Loucy (cell line): Measurements from ENCODE around the gene FNDC3A.

Source experiments
- EZH2phosphoT487 ChIP-seq: fragments of 200-600 bp; IDR thresholded peaks from 2 replicates; pipeline ENCODE4 v1.6.1; 2018; ENCODE audit warnings: antibody characterized with exemption, mild to moderate bottlenecking, moderate library complexity, borderline replicate concordance
- TF ChIP-seq, protein P1 (sequence below): fragments of 200-600 bp; sonication (generic); conservative IDR thresholded peaks from 2 replicates; pipeline ENCODE4 v1.5.1; 2014; ENCODE audit warnings: mild to moderate bottlenecking, antibody characterized with exemption, low read length

DNA sequence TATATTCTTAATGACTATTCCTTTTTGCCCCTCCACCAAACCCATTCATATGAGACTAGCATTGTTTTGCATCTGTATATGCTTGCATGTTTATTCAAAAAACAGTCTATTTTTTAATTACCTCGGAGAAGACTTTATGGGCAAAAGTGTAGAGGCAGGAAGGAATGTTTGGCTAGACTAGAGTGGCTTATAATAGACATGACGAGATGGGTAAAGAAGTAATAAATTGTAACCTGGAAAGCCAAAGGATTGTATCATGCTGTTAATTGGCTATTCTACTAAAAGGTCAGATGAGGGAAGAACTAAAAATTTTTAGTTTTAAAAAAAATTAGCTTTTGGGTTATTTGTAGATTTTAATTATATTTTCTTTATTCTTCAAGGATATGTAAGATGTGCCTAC lies 91.1 kb downstream of the FNDC3A start:
- TF ChIP-seq, protein P1, sequence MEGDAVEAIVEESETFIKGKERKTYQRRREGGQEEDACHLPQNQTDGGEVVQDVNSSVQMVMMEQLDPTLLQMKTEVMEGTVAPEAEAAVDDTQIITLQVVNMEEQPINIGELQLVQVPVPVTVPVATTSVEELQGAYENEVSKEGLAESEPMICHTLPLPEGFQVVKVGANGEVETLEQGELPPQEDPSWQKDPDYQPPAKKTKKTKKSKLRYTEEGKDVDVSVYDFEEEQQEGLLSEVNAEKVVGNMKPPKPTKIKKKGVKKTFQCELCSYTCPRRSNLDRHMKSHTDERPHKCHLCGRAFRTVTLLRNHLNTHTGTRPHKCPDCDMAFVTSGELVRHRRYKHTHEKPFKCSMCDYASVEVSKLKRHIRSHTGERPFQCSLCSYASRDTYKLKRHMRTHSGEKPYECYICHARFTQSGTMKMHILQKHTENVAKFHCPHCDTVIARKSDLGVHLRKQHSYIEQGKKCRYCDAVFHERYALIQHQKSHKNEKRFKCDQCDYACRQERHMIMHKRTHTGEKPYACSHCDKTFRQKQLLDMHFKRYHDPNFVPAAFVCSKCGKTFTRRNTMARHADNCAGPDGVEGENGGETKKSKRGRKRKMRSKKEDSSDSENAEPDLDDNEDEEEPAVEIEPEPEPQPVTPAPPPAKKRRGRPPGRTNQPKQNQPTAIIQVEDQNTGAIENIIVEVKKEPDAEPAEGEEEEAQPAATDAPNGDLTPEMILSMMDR: no peak
- no peak for TF ChIP-seq EZH2phosphoT487
